IMR-90 (cell line): ENCODE measurements around the gene PAX3. TPM values are rescaled to one million over a fixed set of nuclear protein-coding genes. Genes with fewer than 3 reads are reported as not detected.

Source experiments
- ATAC-seq: fragments of 200-7000 bp; cut with Tn5 transposase; 2 replicates; pipeline ENCODE4 v1.9.1; 2020; ENCODE audit warnings: low read depth, mild to moderate bottlenecking, moderate library complexity
- BruUV-seq: library from RNA; stranded (reverse); fragments of 400-500 nt; replicated peaks from 2 replicates; lab custom pipeline; 2021; lab: Mats Ljungman, UMichigan
- CTCF ChIA-PET: fragments of 300-600 bp; formaldehyde crosslinking; extraction: SDS; loops from one replicate; lab custom pipeline; 2021; ENCODE audit warnings: antibody characterized with exemption; lab: Yijun Ruan, JAX
- POLR2A ChIA-PET: fragments of 300-600 bp; sonication (Branson Sonifier 250); formaldehyde crosslinking; loops from one replicate; lab custom pipeline; 2022; ENCODE audit warnings: antibody characterized with exemption; ENCODE audit not compliant: unreplicated experiment; lab: Charles Lee
- DNase-seq: peaks from one replicate; pipeline ENCODE4 v3.0.0; 2013
- H2AFZ ChIP-seq: replicated peaks from 2 replicates; pipeline ENCODE3; 2013; ENCODE audit warnings: low read length, mild to moderate bottlenecking; ENCODE audit not compliant: poor library complexity
- H2AK5ac ChIP-seq: 2 replicates; pipeline ENCODE4 v1.6.1; 2013; ENCODE audit warnings: low read depth, low read length, inconsistent platforms
- H2AK9ac ChIP-seq: replicated peaks from 2 replicates; pipeline ENCODE3; 2013; ENCODE audit warnings: mild to moderate bottlenecking, low read depth, low read length, moderate library complexity; ENCODE audit not compliant: poor library complexity
- H2BK120ac ChIP-seq: 2 replicates; pipeline ENCODE4 v1.6.1; 2013; ENCODE audit warnings: low read depth, low read length, inconsistent platforms
- H2BK15ac ChIP-seq: 3 replicates; pipeline ENCODE4 v1.6.1; 2013; ENCODE audit warnings: low read depth, low read length, inconsistent platforms
- H2BK20ac ChIP-seq: 2 replicates; pipeline ENCODE4 v1.6.1; 2013; ENCODE audit warnings: low read depth, mild to moderate bottlenecking, inconsistent platforms, low read length, moderate library complexity
- H2BK5ac ChIP-seq: 2 replicates; pipeline ENCODE4 v1.6.1; 2013; ENCODE audit warnings: mild to moderate bottlenecking, low read depth, low read length, inconsistent platforms; ENCODE audit not compliant: poor library complexity, severe bottlenecking
- H3K14ac ChIP-seq: replicated peaks from 2 replicates; pipeline ENCODE4 v1.6.1; 2013; ENCODE audit warnings: low read depth, low read length, inconsistent platforms
- H3K18ac ChIP-seq: 2 replicates; pipeline ENCODE4 v1.6.1; 2013; ENCODE audit warnings: low read depth, low read length, control low read depth
- H3K23ac ChIP-seq: 2 replicates; pipeline ENCODE4 v1.6.1; 2013; ENCODE audit warnings: low read depth, low read length, inconsistent platforms
- H3K27ac ChIP-seq: 2 replicates; pipeline ENCODE4 v1.5.1; 2013; ENCODE audit warnings: mild to moderate bottlenecking, control low read depth, low read length; ENCODE audit not compliant: insufficient read depth
- H3K27me3 ChIP-seq: 2 replicates; pipeline ENCODE4 v1.6.1; 2013; ENCODE audit warnings: low read length; ENCODE audit not compliant: control insufficient read depth, insufficient read depth
- H3K36me3 ChIP-seq: 2 replicates; pipeline ENCODE4 v1.6.1; 2013; ENCODE audit warnings: low read length, mixed read lengths; ENCODE audit not compliant: control insufficient read depth, insufficient read depth
- H3K4ac ChIP-seq: 2 replicates; pipeline ENCODE4 v1.6.1; 2013; ENCODE audit warnings: low read depth, low read length, inconsistent platforms
- H3K4me1 ChIP-seq: 2 replicates; pipeline ENCODE4 v1.6.1; 2013; ENCODE audit warnings: low read length, mixed read lengths; ENCODE audit not compliant: control insufficient read depth, insufficient read depth
- H3K4me2 ChIP-seq: 2 replicates; pipeline ENCODE4 v1.6.1; 2013; ENCODE audit warnings: low read depth, mild to moderate bottlenecking, control low read depth, low read length, moderate library complexity
- H3K4me3 ChIP-seq: 2 replicates; pipeline ENCODE4 v1.5.1; 2013; ENCODE audit warnings: low read depth, mild to moderate bottlenecking, control low read depth, low read length, moderate library complexity; ENCODE audit not compliant: insufficient read depth
- H3K56ac ChIP-seq: 2 replicates; pipeline ENCODE4 v1.6.1; 2013; ENCODE audit warnings: low read length, inconsistent platforms; ENCODE audit not compliant: insufficient read depth; ENCODE audit errors: extremely low read depth
- H3K79me1 ChIP-seq, 2 experiments: 2 replicates each; pipeline ENCODE4 v1.6.1; 2013; ENCODE audit warnings: low read length in 2 of 2, inconsistent platforms in 1 of 2, low read depth in 1 of 2
- H3K9ac ChIP-seq: 2 replicates; pipeline ENCODE4 v1.6.1; 2013; ENCODE audit warnings: low read depth, low read length, control low read depth
- H3K9me1 ChIP-seq: 2 replicates; pipeline ENCODE4 v1.6.1; 2013; ENCODE audit warnings: low read length, inconsistent platforms; ENCODE audit not compliant: insufficient read depth
- H3K9me3 ChIP-seq: 2 replicates; pipeline ENCODE4 v1.6.1; 2013; ENCODE audit warnings: low read length; ENCODE audit not compliant: control insufficient read depth, insufficient read depth
- H4K20me1 ChIP-seq: 2 replicates; pipeline ENCODE4 v1.6.1; 2013; ENCODE audit warnings: low read length, inconsistent platforms; ENCODE audit not compliant: insufficient read depth
- H4K5ac ChIP-seq: 2 replicates; pipeline ENCODE4 v1.6.1; 2013; ENCODE audit warnings: mild to moderate bottlenecking, low read depth, low read length, control low read depth
- H4K8ac ChIP-seq, 2 experiments: 2 replicates each; pipeline ENCODE4 v1.6.1; 2013; ENCODE audit warnings: low read depth in 2 of 2, low read length in 2 of 2, control low read depth in 1 of 2, inconsistent platforms in 1 of 2
- H4K91ac ChIP-seq: 2 replicates; pipeline ENCODE4 v1.6.1; 2013; ENCODE audit warnings: low read depth, low read length, inconsistent platforms; ENCODE audit not compliant: insufficient read depth
- BHLHE40 ChIP-seq: fragments of 150-350 bp; IDR thresholded peaks from 2 replicates; pipeline ENCODE4 v1.6.1; 2016; ENCODE audit warnings: mild to moderate bottlenecking, low read depth, low read length
- CEBPB ChIP-seq: IDR thresholded peaks from 2 replicates; pipeline ENCODE4 v1.6.1; 2012; ENCODE audit warnings: low read depth, low read length, improper control_type of control experiment
- MAZ ChIP-seq: IDR thresholded peaks from 2 replicates; pipeline ENCODE4 v1.6.1; 2012; ENCODE audit warnings: low read depth, mild to moderate bottlenecking, low read length, improper control_type of control experiment, moderate library complexity, borderline replicate concordance
- RCOR1 ChIP-seq: IDR thresholded peaks from 2 replicates; pipeline ENCODE4 v1.6.1; 2012; ENCODE audit warnings: mild to moderate bottlenecking, low read length, improper control_type of control experiment; ENCODE audit not compliant: insufficient replicate concordance
- WGBS, 2 experiments: methylation state at CpG; one replicate each; pipeline versions ENCODE4 v1.1.5 to v1.1.7; 2013; ENCODE audit warnings: missing lambda C conversion rate in 2 of 2; ENCODE audit not compliant: insufficient read length in 1 of 2; ENCODE audit errors: extremely low coverage in 2 of 2; 5-methylcytosine and 5-hydroxymethylcytosine counted together
- dilution Hi-C: fragments of 300-500 bp; cut with HindIII; formaldehyde crosslinking; loops from one replicate; pipeline ENCODE4 v1.14.3; 2018; ENCODE audit warnings: low sequenced_read_pairs; ENCODE audit not compliant: unreplicated experiment
- in situ Hi-C: fragments of 300-500 bp; cut with MboI; formaldehyde crosslinking; loops from 3 replicates; pipeline ENCODE4 v1.14.3; 2019; ENCODE audit warnings: low sequenced_read_pairs, inconsistent platforms, mixed read lengths
- intact Hi-C: fragments of 100-400 bp; cut with micrococcal nuclease; formaldehyde crosslinking; loops from 2 replicates; pipeline ENCODE4 v1.10.0; 2022
- polyA plus RNA-seq, 3 experiments: library from polyadenylated mRNA; depleted of rRNA; stranded (reverse); fragments of >200 nt; gene quantifications; 2 replicates each; pipeline ENCODE4 v1.2.3, GENCODE V29; 2012; ENCODE audit warnings: low replicate concordance in 1 of 3
- total RNA-seq: library from RNA; depleted of rRNA; stranded (reverse); fragments of >200 nt; gene quantifications from 2 replicates; pipeline ENCODE4 v1.2.3, GENCODE V29; 2012
- TF ChIP-seq, protein P1 (sequence below): conservative IDR thresholded peaks from 2 replicates; pipeline ENCODE4 v1.5.1; 2012; ENCODE audit warnings: mild to moderate bottlenecking, low read depth, low read length, improper control_type of control experiment
- TF ChIP-seq, protein P2 (sequence below): fragments of 150-350 bp; IDR thresholded peaks from 2 replicates; pipeline ENCODE4 v1.6.1; 2016; ENCODE audit warnings: low read depth, mild to moderate bottlenecking, low read length, moderate library complexity, borderline replicate concordance

PAX3 gene
- total and polyA plus RNA-seq, 2 of the 4 experiments (the other 2 are of a cell fraction), result not detected

DNA sequence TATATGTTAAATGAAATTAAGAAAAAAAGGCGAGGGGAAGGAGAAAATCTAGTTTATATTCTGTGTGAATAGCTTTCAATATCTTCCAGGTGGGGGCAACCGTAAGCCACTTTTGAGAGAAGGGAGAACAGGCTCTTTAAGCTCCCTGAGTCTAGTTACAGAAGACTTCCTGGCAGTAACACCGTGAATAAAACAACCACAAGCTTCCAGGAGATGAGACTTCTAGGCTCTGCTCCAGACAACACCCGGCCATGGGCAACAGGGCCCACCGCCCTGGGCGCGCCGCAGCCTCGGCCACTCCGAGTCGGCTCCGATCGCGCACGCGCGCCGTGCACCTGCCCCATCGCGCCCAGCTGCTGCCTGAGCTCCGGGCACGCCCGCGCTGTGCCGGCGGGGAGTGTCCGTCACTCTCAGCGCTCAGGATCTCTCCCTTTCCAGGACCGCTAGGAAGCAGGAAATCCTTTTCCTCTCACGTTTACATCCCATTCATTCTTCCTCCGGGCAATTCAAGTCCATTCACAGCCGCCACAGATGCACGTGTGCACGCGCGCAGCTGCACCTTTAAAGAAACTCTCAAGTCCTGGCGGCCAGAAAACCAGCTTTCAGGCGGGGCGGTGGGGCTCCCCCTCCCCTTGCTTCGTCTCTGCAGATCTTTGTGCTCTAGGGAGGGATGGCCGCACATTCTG is 19.4 kb upstream of the PAX3 start (continued):
- no peak for TF ChIP-seq CEBPB

DNA sequence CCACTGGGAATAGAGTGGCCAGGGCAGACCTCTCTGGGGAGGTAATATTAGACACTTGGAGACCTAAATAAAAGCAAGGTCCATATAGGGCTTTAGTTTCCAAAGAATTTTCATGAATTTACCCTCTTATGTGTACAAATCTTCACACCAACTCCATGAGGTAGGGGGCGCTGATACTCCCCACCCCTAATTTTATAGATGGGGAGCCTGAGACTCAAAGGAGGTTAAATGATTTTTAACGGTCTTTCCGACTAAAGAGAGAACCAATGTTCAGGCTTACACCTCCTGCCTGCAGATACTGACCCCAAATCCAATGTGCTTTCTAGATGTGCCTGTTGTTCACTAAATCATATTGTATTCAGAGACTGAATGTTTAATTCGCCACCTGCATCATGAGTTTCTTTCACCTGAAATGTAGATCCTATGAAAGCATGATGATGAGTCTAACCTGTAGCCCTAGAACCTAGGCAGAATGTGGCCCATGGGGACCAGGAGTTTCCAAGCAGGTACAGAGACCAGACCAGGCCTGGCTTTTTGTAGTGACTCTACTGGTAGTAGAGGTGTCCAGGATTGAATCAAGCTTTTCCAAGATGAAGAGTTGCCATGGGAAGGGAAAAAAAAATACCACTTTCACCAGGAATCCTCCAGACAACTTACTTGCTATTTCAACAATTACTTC is 16.8 kb upstream of the PAX3 start:
- H2BK120ac ChIP-seq, result no peak overlapping the region
- H2AFZ ChIP-seq, result no peak overlapping the region
- H3K27ac ChIP-seq, result no peak overlapping the region
- intact Hi-C loops (no loop called here), dilution Hi-C loops (no loop called here), in situ Hi-C loops (no loop called here)
- CTCF ChIA-PET, result no interaction called here
- no peak overlapping the region for H2BK5ac ChIP-seq
- H4K8ac ChIP-seq, result no peak overlapping the region
- no peaks in the 10 kb centered on the region for H3K9me1 ChIP-seq
- H4K91ac ChIP-seq, result no peak overlapping the region
- WGBS, 2 experiments, result 33% methylated on average over 1 of the region's 4 CpGs; no CpG with 5 or more reads in 1 of the 2 experiments
- peaks cover 5% of the 10 kb centered on the region; the same call in 1 of the 2 replicates for H3K9me3 ChIP-seq
- H3K36me3 ChIP-seq, result no peaks in the 10 kb centered on the region
- no peak overlapping the region for H2AK5ac ChIP-seq
- no peak overlapping the region for H2AK9ac ChIP-seq
- no peak overlapping the region for H3K9ac ChIP-seq
- no peak overlapping the region for H3K4me2 ChIP-seq
- TF ChIP-seq, protein P1, sequence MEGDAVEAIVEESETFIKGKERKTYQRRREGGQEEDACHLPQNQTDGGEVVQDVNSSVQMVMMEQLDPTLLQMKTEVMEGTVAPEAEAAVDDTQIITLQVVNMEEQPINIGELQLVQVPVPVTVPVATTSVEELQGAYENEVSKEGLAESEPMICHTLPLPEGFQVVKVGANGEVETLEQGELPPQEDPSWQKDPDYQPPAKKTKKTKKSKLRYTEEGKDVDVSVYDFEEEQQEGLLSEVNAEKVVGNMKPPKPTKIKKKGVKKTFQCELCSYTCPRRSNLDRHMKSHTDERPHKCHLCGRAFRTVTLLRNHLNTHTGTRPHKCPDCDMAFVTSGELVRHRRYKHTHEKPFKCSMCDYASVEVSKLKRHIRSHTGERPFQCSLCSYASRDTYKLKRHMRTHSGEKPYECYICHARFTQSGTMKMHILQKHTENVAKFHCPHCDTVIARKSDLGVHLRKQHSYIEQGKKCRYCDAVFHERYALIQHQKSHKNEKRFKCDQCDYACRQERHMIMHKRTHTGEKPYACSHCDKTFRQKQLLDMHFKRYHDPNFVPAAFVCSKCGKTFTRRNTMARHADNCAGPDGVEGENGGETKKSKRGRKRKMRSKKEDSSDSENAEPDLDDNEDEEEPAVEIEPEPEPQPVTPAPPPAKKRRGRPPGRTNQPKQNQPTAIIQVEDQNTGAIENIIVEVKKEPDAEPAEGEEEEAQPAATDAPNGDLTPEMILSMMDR, result no peak
- TF ChIP-seq RCOR1 (no peak), MAZ (no peak), BHLHE40 (no peak)
- TF ChIP-seq, protein P2, sequence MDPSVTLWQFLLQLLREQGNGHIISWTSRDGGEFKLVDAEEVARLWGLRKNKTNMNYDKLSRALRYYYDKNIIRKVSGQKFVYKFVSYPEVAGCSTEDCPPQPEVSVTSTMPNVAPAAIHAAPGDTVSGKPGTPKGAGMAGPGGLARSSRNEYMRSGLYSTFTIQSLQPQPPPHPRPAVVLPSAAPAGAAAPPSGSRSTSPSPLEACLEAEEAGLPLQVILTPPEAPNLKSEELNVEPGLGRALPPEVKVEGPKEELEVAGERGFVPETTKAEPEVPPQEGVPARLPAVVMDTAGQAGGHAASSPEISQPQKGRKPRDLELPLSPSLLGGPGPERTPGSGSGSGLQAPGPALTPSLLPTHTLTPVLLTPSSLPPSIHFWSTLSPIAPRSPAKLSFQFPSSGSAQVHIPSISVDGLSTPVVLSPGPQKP, result no peak
- H3K27me3 ChIP-seq, result peaks cover 60% of the 10 kb centered on the region
- no peak overlapping the region for H3K14ac ChIP-seq
- BruUV-seq, result no TSS peak
- H2BK20ac ChIP-seq, result no peak overlapping the region
- H3K18ac ChIP-seq, result no peak overlapping the region
- DNase-seq (no peak), ATAC-seq (no peak)
- POLR2A ChIA-PET, result no interaction called here
- H3K4ac ChIP-seq, result no peak overlapping the region
- H3K56ac ChIP-seq, result no peak overlapping the region
- no peak overlapping the region for H2BK15ac ChIP-seq
- H4K5ac ChIP-seq, result no peak overlapping the region
- no peaks in the 10 kb centered on the region; the same call in 1 of the 2 replicates for H3K4me1 ChIP-seq
- H3K4me3 ChIP-seq, result no peak overlapping the region
- no peak overlapping the region for H3K23ac ChIP-seq
- no peaks in the 10 kb centered on the region for H3K79me1 ChIP-seq
- H4K20me1 ChIP-seq, result no peaks in the 10 kb centered on the region
